SJSA1 (cell line): Measurements from ENCODE around the gene FHOD1. TPM values are rescaled to one million over a fixed set of nuclear protein-coding genes. Genes with fewer than 3 reads are reported as not detected.

Experiments
- DNase-seq, 2 experiments: peaks; one replicate each; pipeline ENCODE4 v3.0.0-alpha.2; 2015 to 2020; ENCODE audit warnings: low spot score in 2 of 2, low read depth in 1 of 2
- H3K27ac ChIP-seq: fragments of 250-450 bp; sonication (Bioruptor Pico); 2 replicates; pipeline ENCODE4 v1.5.1; 2020; ENCODE audit warnings: mild to moderate bottlenecking, moderate library complexity
- H3K27me3 ChIP-seq: fragments of 250-450 bp; sonication (Bioruptor Pico); replicated peaks from 2 replicates; pipeline ENCODE4 v1.5.1; 2020; ENCODE audit warnings: mild to moderate bottlenecking, moderate library complexity
- H3K36me3 ChIP-seq: fragments of 250-450 bp; sonication (Bioruptor Pico); 2 replicates; pipeline ENCODE4 v1.5.1; 2020; ENCODE audit warnings: mild to moderate bottlenecking
- H3K4me1 ChIP-seq: fragments of 250-450 bp; sonication (Bioruptor Pico); replicated peaks from 2 replicates; pipeline ENCODE4 v1.6.1; 2021; ENCODE audit warnings: mild to moderate bottlenecking
- H3K4me3 ChIP-seq: fragments of 250-450 bp; sonication (Bioruptor Pico); 2 replicates; pipeline ENCODE4 v1.5.1; 2020; ENCODE audit warnings: mild to moderate bottlenecking
- H3K9me3 ChIP-seq: fragments of 250-450 bp; sonication (Bioruptor Pico); replicated peaks from 2 replicates; pipeline ENCODE4 v1.5.1; 2020; ENCODE audit warnings: mild to moderate bottlenecking
- total RNA-seq: library from RNA; depleted of rRNA; stranded (reverse); fragments of >200 nt; shearing (Covaris generic); gene quantifications from 2 replicates; pipeline ENCODE4 v1.2.3, GENCODE V29; 2014

FHOD1 gene
- total RNA-seq, 1 experiment from 2014 or later: 15.8 TPM

DNA sequence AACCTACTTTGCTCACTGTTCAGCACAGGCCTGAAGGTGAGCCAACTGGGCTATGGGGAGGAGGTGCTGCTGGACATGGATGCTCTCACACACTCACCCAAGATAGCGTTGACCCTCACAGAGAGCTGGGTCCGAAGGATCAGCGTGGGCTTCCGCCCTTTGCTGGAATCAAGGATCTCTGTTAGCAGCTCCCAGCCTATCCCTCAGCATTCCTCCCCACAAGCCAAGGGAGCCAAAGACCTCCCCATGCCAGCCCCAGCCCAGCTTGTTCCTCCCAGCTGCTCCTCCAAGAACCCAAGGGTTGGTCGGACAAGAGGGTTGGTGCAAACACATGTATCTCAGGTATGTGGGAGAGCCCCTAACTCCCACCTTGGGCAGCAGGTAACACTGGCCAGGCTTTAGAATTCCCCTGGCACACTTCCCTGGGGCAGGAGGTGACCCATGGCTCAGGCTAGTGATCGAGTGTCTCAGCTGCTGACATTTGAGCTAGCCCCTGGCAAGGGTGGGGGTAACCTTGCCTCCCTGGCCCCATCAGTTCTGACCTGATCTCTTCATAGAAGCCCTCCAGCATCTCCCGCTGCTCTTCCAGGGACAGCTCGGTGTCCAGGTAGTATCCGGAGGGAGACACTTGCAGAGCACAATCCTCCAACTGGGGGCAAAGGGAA lies 8.3 kb downstream of the FHOD1 start:
- no peaks in the 10 kb centered on the region for H3K27me3 ChIP-seq
- DNase-seq: no peak
- H3K36me3 ChIP-seq: peaks cover 48% of the 10 kb centered on the region
- no peaks in the 10 kb centered on the region for H3K9me3 ChIP-seq
- H3K4me3 ChIP-seq: no peak overlapping the region
- H3K27ac ChIP-seq: no peak overlapping the region
- peaks cover 35% of the 10 kb centered on the region for H3K4me1 ChIP-seq

DNA sequence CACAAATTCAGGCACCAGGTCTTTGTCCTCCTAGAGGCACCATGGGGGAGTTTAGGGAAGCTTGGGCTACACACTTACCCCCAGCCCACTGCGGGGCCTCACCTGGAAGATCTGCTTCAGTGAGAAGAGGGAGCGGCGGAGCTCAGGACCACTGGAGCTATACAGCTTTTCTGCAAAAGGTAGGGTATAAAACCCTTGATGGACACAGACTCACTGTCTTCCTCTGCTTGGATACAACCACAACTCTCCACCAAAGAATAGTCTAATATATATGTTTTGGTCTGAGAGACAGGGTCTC lies 9.1 kb downstream of the FHOD1 start:
- Histone ChIP-seq H3K9me3 (no peaks in the 10 kb centered on the region), H3K36me3 (peaks cover 52% of the 10 kb centered on the region), H3K4me1 (peaks cover 29% of the 10 kb centered on the region), H3K27me3 (no peaks in the 10 kb centered on the region), H3K4me3 (no peak overlapping the region), H3K27ac (no peak overlapping the region)
- no peak for DNase-seq

DNA sequence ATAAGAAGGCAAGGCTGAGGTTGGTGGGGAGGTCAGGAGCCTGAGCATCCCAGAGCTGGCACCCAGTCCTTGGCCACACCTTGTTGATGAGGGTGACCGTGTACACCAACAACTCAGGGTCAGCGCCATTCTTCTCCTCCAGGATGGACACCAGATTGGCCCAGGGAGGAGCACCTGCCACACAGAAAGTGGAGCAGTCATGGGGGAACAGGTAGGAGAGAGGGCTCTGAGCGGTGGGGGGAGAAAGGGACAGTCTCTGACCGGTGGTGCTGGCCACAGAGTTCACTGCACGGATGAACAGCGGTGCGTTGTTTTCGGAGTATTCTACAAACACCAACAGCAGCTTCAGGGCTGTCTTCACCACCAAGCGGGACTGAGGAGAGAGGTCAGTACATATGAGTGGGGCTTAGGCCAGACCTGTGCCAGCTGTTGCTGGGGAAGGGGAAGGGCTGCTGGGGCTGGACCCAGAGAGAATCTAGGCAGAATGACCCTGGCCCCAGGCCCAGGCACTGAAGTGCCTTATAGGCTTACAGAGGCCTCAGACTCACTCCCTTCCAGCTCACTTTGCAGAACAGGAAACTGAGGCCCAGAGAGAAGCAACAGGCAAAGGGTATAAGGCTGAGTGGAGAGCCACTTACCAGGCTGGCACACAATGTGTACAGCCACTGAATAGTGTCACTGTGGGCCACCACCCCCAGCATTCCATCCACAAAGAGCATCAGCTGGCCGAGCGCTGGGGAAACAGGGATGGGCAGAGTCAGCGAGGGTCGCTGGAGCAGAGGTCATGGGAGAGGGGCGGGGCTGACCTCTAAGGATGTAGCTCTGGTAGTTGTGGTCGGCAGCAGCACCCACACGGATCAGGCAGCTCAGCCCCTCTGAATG lies 9.6 kb downstream of the FHOD1 start:
- H3K4me3 ChIP-seq: no peak overlapping the region
- H3K27me3 ChIP-seq: no peaks in the 10 kb centered on the region
- peaks cover 55% of the 10 kb centered on the region for H3K36me3 ChIP-seq
- no peak overlapping the region for H3K27ac ChIP-seq
- DNase-seq: no peak
- no peaks in the 10 kb centered on the region for H3K9me3 ChIP-seq
- peaks cover 29% of the 10 kb centered on the region for H3K4me1 ChIP-seq

DNA sequence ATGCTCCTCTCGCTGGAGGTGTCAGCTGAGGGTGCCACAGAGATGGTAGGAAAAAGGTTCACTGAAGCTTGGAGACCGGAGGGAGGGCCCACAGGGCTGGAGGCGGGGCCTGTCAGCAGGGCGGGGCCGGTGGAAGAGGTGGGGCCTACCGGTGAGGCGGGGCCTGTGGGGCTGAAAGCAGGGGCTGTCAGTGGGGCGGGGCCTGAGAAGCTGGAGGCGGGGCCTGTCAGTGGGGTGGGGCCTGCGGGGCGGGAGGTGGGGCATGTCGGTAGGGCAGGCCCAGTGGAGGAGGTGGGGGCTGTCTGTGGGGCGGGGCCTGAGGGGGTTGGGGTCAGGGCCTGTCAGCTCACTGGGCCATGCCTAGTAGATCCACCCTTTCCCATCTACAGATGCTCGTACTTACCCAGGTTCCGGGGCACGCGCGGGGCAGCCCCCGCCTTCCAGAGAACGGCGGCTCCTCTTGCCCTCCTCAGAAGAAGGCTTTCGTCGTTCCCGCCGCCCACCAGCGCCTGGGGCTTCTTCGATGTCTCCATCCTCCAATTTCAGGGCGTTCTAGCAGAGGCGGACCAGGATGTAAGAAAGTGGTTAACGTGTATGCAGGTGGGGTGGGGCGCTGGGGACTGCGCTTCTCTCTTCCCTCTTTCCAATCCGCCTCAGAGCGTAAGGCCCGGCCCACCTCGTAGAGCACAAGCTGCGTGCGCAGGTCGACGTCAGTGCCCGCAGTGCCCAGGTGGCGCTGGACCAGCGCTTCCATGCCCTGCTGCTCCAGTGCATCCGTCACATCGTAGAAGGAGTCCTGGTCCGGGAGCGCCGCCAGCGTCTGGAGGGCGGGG lies 10.5 kb downstream of the FHOD1 start:
- DNase-seq: peak in 1 of 2 experiments; percentile 82
- Histone ChIP-seq H3K36me3 (peaks cover 56% of the 10 kb centered on the region), H3K4me3 (no peak overlapping the region), H3K4me1 (peaks cover 22% of the 10 kb centered on the region), H3K27ac (no peak overlapping the region), H3K27me3 (no peaks in the 10 kb centered on the region), H3K9me3 (no peaks in the 10 kb centered on the region)

DNA sequence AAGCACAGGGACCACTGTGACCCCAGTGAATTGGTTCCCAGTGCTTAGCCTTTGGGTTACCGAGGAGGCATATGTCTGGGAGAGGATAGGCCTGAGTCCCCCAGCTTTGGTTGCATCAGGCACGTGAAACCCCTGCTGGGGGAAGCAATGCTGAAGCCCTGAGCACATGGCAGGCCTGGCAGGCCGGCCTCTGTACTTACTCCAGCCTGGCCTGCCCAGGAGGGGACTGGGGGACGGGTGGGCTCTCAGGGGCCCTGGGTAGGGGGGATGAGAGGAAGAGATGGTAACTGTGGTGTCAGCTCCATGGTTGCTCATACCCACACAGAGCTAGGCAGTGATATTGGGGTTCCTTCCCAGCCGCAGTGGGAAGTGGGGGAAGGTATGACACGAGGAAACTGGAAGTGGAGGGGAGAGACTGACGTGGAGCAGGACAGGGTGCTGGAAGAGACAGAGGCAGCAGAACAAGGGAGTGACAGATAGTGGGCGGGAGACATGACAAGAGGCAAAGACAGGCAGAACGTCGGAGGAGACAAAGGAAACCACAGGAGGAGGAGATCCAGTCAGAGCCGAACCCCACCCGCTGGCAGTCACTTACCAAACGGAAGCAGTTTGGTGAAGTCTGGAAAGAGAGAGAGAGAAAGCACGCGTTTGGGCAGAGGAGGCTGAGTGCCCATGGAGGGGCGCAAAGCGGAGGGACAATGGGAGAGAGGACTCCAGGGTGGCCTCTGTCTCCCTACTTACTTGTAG lies 11.3 kb downstream of the FHOD1 start:
- H3K27ac ChIP-seq: no peak overlapping the region
- H3K27me3 ChIP-seq: no peaks in the 10 kb centered on the region
- no peak overlapping the region for H3K4me3 ChIP-seq
- peaks cover 14% of the 10 kb centered on the region for H3K4me1 ChIP-seq
- no peak for DNase-seq
- no peaks in the 10 kb centered on the region for H3K9me3 ChIP-seq
- H3K36me3 ChIP-seq: peaks cover 60% of the 10 kb centered on the region

DNA sequence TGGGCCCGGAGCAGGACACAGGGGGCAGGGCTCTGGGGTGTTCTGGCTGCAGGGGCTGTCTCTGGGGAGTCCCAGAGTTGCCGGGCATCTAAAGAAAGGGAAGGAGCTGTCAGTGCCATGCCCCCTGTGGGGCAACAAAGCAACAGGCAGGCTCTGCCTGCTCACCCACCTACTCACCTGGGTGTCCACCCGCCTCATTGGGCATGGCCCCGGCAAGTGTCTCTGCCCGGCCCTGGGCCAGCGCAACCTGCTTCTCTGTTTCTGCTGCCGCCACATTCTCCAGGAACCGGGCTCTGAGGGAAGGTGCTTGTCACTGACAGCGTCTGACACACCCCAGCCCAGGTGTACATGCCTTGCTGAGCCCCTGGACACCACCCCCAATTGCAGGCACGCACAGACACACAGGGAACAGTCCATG lies 13.1 kb downstream of the FHOD1 start:
- Histone ChIP-seq H3K27me3 (no peaks in the 10 kb centered on the region), H3K4me3 (no peak overlapping the region), H3K36me3 (peaks cover 67% of the 10 kb centered on the region), H3K9me3 (no peaks in the 10 kb centered on the region), H3K27ac (no peak overlapping the region), H3K4me1 (no peaks in the 10 kb centered on the region)
- no peak for DNase-seq

DNA sequence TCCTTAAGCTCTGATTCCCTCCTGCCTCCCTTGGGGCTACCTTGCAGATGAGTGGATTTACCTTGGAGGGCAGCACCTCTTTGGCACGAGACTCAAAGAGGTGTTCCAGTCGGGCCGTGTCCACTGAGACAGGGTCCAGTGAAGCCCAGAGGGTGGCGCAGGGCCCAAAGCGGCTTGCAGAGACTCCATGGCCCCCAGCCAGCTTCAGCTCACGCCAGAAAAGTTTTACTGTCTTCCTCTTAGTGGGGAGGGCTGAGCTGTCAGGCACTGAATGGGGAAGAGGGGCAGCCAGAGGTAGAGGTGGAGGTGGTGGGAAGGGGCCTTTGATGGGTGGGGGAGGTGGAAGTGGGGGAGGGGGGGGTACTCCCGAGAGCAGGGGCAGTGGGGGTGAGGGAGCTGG lies 13.7 kb downstream of the FHOD1 start:
- peaks cover 67% of the 10 kb centered on the region for H3K36me3 ChIP-seq
- H3K27ac ChIP-seq: no peak overlapping the region
- H3K27me3 ChIP-seq: no peaks in the 10 kb centered on the region
- H3K9me3 ChIP-seq: no peaks in the 10 kb centered on the region
- H3K4me3 ChIP-seq: no peak overlapping the region
- DNase-seq: no peak
- H3K4me1 ChIP-seq: no peaks in the 10 kb centered on the region

DNA sequence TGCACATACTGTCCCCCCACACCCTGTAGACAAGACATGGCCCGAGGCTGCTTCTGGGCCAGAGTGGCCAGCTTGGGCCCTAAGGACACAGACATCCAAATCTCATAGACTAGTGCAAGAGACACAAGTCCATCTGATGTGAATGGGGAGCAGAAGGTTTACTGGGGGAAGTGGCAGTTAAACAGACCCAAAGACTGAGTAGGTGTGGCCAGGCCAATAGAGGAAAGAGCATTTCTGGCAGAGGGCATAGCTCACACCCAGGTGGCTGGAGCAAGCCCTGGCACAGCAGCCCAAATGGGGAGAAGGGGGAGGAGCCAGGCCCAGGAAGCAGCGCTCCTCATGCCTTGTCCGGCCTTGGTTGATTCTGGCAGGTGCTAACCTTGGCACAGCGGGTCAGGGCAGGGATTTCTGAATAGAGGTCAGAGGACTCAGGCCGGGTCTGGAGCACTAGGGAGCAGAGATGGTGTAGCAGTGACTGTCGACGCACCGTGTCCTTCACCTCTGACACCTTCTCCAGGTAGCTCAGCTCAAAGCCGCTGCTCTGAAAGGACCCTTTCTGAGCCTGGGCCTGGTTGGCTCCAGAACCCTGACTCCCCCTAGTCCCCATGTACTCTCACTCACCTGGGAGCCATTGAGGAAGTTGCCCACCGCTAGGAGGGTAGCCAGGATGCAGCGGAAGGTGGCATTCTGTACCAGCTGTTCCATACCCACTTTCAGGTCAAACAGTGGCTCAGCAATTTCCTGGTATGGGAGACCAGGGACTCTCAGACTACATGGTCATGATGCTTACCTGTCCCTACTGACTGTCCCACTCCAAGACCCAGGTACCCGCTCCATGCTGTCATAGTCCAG lies 16.2 kb downstream of the FHOD1 start:
- no peaks in the 10 kb centered on the region for H3K27me3 ChIP-seq
- H3K36me3 ChIP-seq: peaks cover 62% of the 10 kb centered on the region
- no peak for DNase-seq
- H3K4me3 ChIP-seq: no peak overlapping the region
- no peaks in the 10 kb centered on the region for H3K9me3 ChIP-seq
- no peak overlapping the region for H3K27ac ChIP-seq
- H3K4me1 ChIP-seq: peaks cover 15% of the 10 kb centered on the region

DNA sequence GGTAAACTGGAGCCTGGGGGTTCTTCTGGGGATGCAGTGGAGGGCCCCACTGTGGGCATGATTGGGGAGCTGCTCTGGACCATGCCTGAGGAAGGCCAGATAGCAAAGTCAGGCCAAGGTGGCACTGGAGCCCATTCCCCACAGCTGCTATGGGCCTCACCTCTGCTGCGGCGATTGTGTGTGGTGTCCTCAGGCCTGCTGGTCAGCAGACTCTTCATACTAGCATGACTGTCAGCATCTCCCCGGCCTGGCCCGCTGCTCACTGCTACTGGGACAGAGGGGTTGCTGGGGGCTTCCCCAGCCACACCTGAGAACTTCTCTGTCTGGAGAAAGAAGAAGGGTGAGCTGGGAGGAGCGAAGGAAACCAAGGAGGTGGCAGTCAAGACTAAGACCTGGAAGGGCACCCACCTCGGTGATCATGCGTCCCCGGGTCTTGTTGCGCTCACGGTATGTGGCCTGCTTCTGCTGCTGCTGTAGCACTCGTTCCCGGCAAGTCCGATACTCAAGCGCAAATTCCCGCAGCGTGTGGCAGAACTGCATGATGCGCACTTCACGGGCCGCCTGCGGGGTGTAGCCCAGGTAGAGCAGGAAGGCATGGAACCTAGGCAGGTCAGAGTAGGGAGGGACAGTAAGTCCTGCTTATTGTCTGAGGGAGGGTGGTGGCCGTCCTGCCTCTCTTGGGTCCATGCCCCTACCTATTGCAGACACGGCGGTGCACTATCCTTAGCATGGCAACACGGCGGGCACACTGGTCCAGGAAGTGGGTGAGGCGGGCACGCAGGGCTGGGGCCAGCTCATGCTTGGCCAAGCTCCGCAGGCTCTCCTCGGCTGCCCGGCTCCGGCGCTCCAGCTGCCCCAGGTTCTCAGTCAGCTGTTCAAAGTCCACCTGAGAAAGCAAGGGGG lies 17.1 kb downstream of the FHOD1 start:
- Histone ChIP-seq H3K9me3 (no peaks in the 10 kb centered on the region), H3K27ac (no peak overlapping the region), H3K4me3 (no peak overlapping the region), H3K27me3 (no peaks in the 10 kb centered on the region), H3K36me3 (peaks cover 61% of the 10 kb centered on the region), H3K4me1 (peaks cover 20% of the 10 kb centered on the region)
- DNase-seq: no peak

DNA sequence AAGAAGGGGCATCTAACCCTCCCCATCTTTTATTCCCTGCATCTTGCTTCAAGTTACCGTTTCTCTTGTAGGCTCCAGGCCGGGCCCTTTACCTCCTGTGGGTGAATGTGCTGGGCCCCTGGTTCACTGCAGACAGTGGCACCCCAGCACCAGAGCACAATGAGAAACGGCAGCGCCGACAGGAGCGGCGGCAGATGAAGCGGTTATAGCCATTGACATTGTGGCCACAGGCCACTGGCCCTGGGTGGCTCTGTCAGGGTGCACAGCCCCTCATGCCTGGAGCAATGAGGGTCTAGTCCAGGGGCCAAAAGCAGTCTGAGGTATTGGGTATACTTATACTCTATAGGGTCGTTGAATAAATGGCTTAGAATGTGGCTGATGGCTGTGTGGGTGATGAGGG lies 18.4 kb downstream of the FHOD1 start:
- no peak overlapping the region for H3K4me3 ChIP-seq
- H3K36me3 ChIP-seq: peaks cover 55% of the 10 kb centered on the region
- no peaks in the 10 kb centered on the region for H3K9me3 ChIP-seq
- no peak overlapping the region for H3K27ac ChIP-seq
- no peak for DNase-seq
- H3K4me1 ChIP-seq: peaks cover 20% of the 10 kb centered on the region
- H3K27me3 ChIP-seq: no peaks in the 10 kb centered on the region

DNA sequence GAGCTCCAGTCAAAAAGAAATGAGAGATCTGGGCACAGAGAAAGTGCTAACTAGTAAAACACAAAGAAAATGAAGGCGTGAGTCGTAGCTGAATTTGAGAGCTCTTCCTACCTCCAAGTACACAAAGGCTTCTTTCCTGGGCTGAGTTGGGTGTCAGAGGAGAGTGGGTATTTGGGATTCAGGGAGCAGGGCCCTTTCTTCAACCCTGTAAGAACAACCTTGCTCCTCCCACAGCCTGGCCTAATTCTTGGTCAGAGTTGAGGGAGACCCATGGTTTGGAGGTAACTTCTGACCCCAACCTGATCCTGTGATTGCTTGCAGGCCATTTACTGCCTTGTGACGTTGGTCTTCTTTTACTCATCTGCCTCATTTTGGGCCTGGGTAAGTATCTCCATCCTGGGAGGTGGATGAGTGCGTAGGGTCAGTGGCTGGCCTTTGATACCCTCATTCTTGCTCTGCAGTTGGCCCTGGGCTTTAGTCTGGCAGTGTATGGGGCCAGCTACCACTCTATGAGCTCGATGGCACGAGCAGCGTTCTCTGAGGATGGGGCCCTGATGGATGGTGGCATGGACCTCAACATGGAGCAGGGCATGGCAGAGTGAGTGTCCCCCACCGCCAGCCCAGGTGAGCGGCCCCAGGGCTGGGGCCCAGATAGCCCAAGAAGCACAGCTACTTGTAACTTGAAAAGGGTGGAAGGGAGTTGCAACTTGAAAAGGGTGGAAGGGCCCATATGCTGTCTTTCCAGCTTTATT lies 19.1 kb downstream of the FHOD1 start:
- Histone ChIP-seq H3K27me3 (no peaks in the 10 kb centered on the region), H3K9me3 (no peaks in the 10 kb centered on the region), H3K27ac (no peak overlapping the region), H3K36me3 (peaks cover 51% of the 10 kb centered on the region), H3K4me1 (peaks cover 20% of the 10 kb centered on the region), H3K4me3 (peak overlapping the region; percentile 80)
- no peak for DNase-seq
